Measurements from ENCODE around the gene CPEB2.

GRCh38 chr4:15004739-15005301 is 2.5 kb downstream of the CPEB2 start:
- TF ChIP-seq CTCF (IDR thresholded peaks at IDR 0.05; ENCODE audit: control extremely low read depth in 1 of 3, insufficient read depth in 1 of 3, low read depth in 1 of 3, low read length in 3 of 3) (no peak), TAF1 (IDR thresholded peaks at IDR 0.05; ENCODE audit: low read depth, low read length) (no peak), POLR2AphosphoS5 (IDR thresholded peaks at IDR 0.05; ENCODE audit: low read depth, low read length) (no peak)

Data from H1 (cell line).